AG10803 (cell line): ENCODE results near the gene TMEM178B.
"Not testable (repeated sequence)": the region's sequence is repeated elsewhere in the genome, so short reads cannot be mapped to it uniquely, and the experiment has no call there.

Source experiments
- DNase-seq: peaks from one replicate; pipeline ENCODE4 v3.0.0; 2010; ENCODE audit warnings: low read depth
- H3K4me3 ChIP-seq: 2 replicates; pipeline ENCODE4 v1.5.1; 2011; ENCODE audit warnings: mild to moderate bottlenecking, low read length, control low read depth
- CTCF ChIP-seq: conservative IDR thresholded peaks from 2 replicates; pipeline ENCODE4 v1.5.1; 2011; ENCODE audit warnings: mild to moderate bottlenecking, low read length, control low read depth, inconsistent platforms

The TMEM178B gene

GRCh38 chr7:141076377-141076776 is 2.5 kb downstream of the TMEM178B start:
- H3K4me3 ChIP-seq, result no peak overlapping the region
- TF ChIP-seq CTCF, result no peak
- DNase-seq, result no peak

GRCh38 chr7:141079219-141079618 is 5.4 kb downstream of the TMEM178B start:
- H3K4me3 ChIP-seq, result no peak overlapping the region
- no peak for TF ChIP-seq CTCF
- no peak for DNase-seq

DNA sequence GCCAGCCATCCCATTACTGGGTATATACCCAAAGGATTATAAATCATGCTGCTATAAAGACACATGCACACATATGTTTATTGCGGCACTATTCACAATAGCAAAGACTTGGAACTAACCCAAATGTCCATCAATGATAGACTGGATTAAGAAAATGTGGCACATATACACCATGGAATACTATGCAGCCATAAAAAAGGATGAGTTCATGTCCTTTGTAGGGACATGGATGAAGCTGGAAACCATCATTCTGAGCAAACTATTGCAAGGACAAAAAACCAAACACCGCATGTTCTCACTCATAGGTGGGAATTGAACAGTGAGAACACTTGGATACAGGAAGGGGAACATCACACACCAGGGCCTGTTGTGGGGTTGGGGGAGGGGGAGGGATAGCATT is 15.6 kb downstream of the TMEM178B start:
- DNase-seq, H3K4me3 ChIP-seq: not testable (repeated sequence)

DNA sequence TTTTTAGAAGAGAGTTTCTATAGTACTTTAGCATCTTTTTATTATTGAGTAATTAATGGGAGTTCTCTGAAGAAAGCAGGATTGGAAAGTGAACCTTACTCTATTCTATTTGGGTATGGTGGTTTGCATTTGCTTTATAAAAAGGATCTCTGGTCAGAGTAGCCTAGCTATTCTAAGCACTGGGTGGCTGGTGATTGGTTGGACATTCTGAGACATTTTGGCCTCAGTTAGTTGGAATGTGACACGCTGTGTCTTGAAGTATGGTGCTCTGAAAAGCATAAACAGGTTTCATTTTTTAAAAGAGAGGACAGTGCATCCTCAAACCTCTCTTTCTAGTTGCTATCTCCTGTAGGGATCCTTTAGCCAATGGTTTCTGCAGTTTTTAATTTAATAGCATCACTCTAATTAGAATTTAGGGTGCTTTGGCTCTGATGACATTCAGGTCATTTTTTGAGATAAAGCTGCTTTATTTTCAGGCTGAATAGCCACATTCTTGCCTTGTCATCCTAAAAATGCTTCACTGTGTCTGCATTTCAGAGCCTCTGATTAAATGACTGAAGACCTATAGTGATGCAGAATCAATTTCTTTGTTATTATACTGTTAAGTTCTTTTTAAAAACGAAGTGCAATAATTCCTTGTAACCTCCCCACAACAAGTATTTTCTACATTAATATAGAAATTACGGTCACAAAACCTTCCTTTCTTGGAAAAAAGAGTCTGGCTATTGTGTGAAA is 20.6 kb downstream of the TMEM178B start:
- no peak for DNase-seq
- no peak for TF ChIP-seq CTCF
- H3K4me3 ChIP-seq, result no peak overlapping the region

DNA sequence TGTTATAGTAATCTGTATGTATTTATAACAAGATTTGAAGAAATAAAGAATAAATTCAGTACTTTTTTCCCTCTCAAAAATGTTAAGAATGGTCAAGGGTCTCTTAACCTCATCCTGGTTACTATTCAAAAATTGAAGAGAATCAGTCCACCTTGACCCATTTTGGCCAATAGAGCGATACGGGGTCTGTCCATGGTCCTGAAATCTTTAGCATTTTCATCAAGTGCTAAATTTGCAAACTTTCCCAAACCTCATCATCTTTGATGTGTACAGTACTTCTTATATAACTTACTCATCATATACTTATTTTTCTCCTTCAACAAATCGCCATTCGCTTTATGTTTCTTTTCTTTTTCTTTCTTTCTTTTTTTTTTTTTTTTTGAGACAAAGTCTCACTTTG is 23.6 kb downstream of the TMEM178B start:
- no peak for TF ChIP-seq CTCF
- no peak overlapping the region for H3K4me3 ChIP-seq
- no peak for DNase-seq

DNA sequence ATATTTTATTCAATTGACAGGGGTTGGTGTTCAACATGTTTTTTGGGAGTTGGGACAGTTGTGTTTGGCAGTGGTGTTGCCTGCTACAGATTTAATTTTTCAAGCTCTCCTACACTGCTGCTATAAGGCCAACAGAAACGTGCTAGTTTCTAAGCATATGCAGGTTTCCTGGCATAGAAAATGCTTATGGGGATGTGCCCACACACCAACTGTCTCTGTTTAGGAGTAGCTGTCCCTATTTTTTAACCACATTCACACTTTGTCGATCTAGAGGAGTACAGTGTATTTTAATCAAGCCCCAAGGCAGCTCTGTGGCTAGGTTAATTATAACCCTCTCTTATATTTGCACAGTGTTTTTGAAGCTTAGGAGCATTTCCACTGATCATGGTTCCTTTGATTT is 28.6 kb downstream of the TMEM178B start:
- no peak for DNase-seq
- H3K4me3 ChIP-seq, result no peak overlapping the region
- TF ChIP-seq CTCF, result no peak

GRCh38 chr7:141103847-141104429 is 30.1 kb downstream of the TMEM178B start:
- H3K4me3 ChIP-seq, result no peak overlapping the region
- no peak for DNase-seq
- TF ChIP-seq CTCF, result no peak
